ENCODE results near the gene SLITRK3.

The SLITRK3 gene, protein sequence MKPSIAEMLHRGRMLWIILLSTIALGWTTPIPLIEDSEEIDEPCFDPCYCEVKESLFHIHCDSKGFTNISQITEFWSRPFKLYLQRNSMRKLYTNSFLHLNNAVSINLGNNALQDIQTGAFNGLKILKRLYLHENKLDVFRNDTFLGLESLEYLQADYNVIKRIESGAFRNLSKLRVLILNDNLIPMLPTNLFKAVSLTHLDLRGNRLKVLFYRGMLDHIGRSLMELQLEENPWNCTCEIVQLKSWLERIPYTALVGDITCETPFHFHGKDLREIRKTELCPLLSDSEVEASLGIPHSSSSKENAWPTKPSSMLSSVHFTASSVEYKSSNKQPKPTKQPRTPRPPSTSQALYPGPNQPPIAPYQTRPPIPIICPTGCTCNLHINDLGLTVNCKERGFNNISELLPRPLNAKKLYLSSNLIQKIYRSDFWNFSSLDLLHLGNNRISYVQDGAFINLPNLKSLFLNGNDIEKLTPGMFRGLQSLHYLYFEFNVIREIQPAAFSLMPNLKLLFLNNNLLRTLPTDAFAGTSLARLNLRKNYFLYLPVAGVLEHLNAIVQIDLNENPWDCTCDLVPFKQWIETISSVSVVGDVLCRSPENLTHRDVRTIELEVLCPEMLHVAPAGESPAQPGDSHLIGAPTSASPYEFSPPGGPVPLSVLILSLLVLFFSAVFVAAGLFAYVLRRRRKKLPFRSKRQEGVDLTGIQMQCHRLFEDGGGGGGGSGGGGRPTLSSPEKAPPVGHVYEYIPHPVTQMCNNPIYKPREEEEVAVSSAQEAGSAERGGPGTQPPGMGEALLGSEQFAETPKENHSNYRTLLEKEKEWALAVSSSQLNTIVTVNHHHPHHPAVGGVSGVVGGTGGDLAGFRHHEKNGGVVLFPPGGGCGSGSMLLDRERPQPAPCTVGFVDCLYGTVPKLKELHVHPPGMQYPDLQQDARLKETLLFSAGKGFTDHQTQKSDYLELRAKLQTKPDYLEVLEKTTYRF

GRCh38 chr3:165195640-165196576 lies at the start of gene SLITRK3:
Gene SLITRK3, minus strand, starts transcription at chr3:165196384. Its CDS starts 5,554 bp downstream, at chr3:165190830.
- DNase-seq, result no peak

DNA sequence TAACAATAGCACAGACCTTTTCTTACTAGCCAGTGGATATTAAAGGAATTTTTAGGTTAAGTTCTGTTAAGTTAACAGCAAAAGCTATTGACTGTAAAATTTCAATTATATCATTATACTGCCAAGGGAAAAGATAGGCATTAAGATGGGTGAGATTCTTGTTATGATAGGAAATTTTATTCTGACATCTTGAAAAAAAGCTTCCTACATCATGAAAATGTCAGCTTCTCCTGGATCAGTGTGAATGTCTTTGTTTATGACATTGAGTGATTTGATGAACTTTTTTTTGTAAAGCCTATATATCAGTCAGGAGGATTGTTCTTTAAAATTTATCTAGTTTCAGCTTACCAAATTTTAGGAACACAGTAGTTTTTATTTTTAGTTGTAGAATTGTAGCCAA lies 47.4 kb upstream of the SLITRK3 start:
- DNase-seq, result no peak

DNA sequence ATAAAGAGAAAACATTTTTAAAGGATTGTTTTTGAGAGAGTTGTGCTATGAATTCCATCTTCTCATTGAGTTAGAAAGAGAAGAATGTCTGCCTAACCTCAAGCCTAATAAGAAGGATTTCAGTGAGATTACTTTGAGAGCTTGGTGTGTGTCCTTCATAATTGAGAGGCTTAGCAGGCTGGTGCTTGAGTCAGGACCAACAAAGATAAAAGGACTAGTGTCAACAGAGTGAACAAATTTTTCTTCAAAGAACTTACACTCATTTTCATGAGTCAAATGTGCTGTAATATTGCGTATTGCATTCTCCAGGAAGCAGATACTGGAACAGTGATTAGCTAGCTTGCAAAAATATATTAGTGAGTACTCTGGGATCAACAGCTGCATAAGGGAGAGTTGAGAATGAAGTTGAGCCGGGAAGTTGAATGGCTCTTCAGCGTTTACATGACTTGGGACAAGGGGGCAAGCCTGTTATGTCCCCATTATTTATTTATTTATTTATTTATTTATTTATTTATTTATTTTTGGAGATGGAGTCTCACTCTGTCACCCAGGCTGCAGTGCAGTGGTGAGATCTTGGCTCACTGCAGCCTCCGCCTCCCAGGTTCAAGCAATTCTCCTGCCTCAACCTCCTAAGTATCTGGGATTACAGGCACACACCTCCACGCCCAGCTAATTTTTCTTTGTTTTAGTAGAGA lies 37.5 kb upstream of the SLITRK3 start:
- no peak for DNase-seq

DNA sequence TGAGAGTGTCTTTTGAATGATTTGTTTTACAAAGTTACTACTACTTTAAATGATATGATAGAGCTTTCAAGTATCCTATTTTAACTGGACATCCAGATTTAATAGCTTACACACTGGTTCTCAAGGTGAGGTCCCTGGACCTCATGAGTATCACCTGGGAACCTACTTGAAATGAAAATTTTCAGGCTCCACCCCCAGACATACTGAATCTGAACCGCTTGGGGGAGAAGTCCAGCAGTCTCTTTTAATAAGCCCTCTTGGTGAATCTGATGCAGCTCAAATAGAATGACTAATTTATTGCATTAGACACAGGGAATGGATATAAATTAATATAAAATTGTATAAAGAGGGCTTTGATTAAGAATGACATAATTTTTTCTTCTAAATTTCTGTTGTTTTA lies 29.4 kb upstream of the SLITRK3 start:
- DNase-seq, result no peak

DNA sequence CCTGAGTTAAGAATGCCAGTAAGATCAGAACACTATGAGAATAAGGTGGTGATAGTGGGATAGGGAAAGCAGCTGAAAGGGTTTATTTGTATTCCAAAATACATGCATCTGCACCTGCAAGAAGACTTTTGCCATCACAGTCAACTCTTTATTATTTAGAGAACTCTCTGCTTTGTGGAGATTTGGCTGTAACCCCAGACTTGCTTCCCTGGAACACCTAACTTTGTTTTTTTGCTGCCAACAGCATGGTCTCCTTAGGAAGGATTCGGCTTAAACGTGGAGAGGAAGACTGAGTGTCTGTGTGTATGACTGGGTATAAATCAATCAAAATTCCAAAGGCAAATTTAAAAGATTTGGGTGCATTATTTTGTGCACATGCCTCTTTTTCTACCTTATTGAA lies 21.6 kb upstream of the SLITRK3 start:
- DNase-seq, result no peak

DNA sequence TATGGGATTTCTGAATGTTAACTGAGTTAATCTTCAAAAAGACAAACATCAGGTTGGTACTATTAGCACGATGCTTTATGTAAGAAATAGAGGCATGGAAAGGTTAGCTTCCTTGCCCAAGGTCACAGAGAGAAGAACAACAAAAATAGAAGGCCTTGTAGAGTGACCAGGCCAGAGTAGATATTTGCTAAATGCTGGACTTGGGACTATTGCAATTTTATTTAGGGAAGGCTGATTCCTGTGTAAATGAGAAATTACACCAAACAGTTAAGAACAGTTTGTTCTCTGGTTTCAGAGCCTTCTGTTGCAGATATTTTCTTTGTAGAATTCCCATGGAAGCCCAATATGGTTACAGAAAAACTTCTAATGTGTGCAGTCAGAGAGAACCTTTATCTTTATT lies 16.4 kb upstream of the SLITRK3 start:
- DNase-seq, result no peak

GRCh38 chr3:165211721-165212120 lies 15.5 kb upstream of the SLITRK3 start:
- no peak for DNase-seq

DNA sequence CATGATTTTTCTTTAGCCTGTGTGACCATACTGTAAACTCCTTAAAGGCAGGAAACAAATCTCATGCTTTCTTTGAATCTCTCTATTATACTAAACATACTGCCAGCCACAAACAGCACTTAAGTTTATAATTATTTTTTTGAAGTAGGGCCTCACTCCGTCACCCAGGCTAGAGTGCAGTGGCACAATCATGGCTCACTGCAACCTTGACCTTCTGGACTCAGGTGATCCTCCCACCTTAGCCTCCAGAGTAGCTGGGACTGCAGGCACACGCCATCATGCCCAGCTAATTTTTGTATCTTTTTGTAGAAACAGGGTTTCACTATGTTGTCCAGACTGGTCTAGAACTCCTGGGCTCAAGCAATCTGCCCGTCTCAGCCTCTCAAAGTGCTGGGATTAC lies 14.5 kb upstream of the SLITRK3 start:
- DNase-seq, result no peak

- no peak for DNase-seq
Observed at GRCh38 chr3:165210132-165210531, 13.9 kb upstream of the SLITRK3 start.

DNA sequence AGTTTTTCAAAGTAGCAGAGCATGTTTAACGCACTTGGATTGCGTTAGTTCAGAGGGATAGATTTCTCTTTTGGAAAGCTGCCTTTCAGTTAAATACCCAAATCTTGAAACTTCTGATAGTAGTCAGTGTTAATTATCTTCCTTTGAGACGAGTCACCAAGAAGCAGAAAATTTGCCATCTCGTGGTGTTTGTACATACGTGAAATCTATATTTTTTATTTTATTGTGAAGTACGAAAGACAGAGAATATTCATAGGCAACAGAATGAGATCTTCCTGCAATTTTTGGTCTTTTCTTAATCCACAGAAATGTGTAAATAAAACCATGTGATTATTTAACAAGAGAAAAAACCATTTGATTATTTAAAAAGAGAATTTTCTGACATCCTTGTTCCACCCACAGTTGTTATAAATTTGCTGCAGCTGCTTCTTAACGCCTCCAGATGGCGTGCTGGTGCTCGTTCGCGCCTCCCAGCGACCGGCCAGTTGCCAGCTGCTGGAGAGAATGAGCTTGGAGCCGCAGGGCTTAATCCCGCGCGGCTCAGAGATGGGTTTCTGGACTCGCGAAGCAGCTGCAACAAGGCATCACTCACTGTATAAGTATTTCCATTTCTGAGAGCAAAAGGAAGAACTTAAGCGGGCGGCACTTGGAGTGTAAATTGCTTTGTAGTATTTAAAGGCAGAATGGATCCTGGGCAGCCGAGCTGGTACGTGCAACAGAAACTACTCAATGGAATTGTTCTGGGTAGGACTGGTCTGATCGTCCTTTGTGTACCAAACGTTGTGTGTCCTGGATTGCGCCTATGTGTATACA lies 10.5 kb upstream of the SLITRK3 start:
- DNase-seq, result no peak

DNA sequence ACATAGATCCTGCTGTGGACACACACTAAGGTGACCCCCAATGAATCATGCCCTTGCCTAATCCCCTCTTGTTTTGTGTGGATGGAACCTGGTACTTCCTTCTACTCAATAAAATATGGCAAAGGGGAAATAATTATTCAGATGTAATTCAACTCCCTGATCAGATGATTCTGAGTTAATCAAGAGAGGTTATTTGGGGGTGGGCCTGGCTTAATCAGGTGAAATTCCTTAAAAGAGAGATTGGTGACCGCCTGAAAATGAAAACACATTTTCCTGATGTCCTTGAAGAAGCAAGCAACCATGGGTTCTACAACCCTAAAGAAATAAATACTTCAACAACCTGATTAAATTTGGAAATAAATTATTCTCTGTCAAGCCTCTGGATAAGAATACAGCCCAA lies 8.3 kb upstream of the SLITRK3 start:
- no peak for DNase-seq

- DNase-seq, result no peak
Observed at GRCh38 chr3:165202995-165203394, 6.8 kb upstream of the SLITRK3 start.

GRCh38 chr3:165201964-165202363 lies 5.8 kb upstream of the SLITRK3 start:
- no peak for DNase-seq

- no peak for DNase-seq
Observed at GRCh38 chr3:165197481-165197800, 1.3 kb upstream of the SLITRK3 start.

DNA sequence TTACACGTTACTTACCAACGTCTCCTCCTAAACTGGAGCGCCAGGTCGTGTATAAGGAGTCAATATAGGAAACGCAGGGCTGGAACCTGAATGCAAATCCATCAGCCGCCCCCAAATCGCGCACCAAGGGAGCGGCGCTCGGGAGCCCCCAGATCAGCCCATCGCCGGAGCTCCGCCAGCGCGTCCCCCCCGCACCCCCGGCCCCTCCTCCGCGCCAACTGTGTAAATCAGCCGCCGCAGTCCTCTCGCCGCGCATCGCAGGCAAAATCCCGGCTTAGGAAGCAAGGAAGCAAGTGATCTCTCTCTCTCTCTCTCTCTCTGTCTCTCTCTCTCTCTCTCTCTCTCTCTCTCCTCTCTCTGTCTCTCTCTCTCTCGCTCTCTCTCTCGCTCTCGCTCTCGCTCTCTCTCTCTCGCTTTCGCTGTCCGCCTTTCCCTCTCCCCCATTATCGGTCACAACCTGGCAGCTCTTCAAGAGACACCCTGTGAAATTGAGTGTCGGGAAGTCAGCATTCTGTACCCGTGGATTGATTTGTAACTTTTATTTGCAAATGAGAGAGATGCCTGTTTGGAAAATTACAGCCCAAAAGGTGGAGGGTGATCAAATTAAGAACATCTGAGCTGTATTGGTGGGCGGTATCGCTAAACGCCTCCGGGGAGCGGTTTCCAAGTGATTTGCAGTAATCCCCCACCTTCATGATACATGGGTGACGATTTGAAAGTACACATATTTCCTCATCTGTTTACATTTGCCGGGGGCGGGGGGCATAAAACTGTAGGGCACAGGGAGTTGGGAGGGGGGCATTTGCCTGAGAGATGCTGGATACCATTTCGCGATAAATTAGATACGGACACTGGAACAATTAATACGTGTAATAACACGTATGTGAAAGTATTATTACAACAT lies 645 bp upstream of the SLITRK3 start:
- no peak for DNase-seq

GRCh38 chr3:165195241-165195639 lies 944 bp downstream of the SLITRK3 start:
- no peak for DNase-seq

GRCh38 chr3:165194511-165195240 lies 1.5 kb downstream of the SLITRK3 start:
- DNase-seq, result no peak

DNA sequence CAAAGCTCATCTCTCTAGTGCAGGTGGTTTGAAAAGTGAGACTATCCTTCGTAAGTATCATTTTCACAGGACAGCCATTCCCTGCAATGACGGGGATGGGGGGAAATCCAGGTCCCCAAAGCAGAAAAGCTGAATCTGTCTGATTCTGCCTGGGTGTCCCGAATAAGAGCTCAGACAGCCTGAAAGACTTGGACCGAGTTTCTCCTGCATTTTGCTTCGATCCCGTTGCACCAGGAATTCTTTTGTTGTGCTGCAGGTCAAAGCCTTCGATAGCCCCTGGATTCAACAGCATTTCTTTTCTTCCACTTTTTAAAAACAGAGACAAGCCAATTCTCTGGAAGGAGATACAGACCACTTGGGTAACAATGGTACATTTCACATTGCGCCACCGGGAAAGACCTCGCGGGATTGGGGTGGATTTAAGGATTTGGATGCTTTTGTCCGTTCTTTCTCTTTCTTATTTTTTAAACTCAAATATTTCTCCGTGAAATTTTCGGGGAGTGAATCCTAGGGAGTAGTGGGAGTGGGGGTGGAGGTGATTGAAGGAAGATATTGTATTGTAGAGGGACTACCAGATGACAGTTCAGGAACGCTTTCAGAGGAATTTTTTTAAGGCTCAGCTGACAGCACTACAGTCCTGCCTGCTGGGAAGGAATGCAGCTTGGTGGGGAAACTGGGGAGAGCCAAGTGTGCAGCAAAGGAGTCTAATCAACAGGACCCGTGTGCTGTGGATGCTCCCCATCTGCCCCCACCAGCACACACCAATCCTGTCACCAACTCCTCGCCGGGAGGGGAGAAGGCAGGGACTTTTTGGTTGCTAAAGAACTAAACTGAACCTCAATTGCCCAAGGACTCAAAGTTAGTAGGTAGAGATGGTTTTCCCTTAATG lies 2.6 kb downstream of the SLITRK3 start:
- DNase-seq, result no peak

All from activated T-cell treated with anti-CD3 and anti-CD28 coated beads for 4 hours (primary cell).